GM12878 (cell line): Measurements from ENCODE around the gene TMEM94. TPM values are rescaled to one million over a fixed set of nuclear protein-coding genes. Genes with fewer than 3 reads are reported as not detected.

ENCODE experiments used
- ATAC-seq: fragments of 200-7000 bp; cut with Tn5 transposase; 3 replicates; pipeline ENCODE4 v1.9.1; 2020; ENCODE audit warnings: mild to moderate bottlenecking, moderate library complexity
- BruUV-seq: library from RNA; stranded (reverse); fragments of 400-500 nt; replicated peaks from 2 replicates; lab custom pipeline; 2021; lab: Mats Ljungman, UMichigan
- CTCF ChIA-PET: fragments of 300-600 bp; sonication (Branson Sonifier 250); formaldehyde crosslinking; extraction: SDS; loops from one replicate; lab custom pipeline; 2021; ENCODE audit warnings: inconsistent platforms; lab: Yijun Ruan, JAX
- POLR2A ChIA-PET: fragments of 350-600 bp; formaldehyde crosslinking; extraction: SDS; loops from one replicate; lab custom pipeline; 2021; ENCODE audit warnings: inconsistent platforms; lab: Charles Lee
- RAD21 ChIA-PET: fragments of 300-600 bp; sonication (Branson Sonifier 250); formaldehyde crosslinking; loops from one replicate; lab custom pipeline; 2023; ENCODE audit warnings: antibody characterized with exemption; ENCODE audit not compliant: unreplicated experiment; lab: Charles Lee
- SMC1A ChIA-PET: fragments of 300-600 bp; sonication (Branson Sonifier 250); formaldehyde crosslinking; loops from one replicate; lab custom pipeline; 2023; ENCODE audit not compliant: unreplicated experiment, uncharacterized antibody; lab: Charles Lee
- DNase-seq: peaks from one replicate; pipeline ENCODE4 v3.0.0-alpha.2; 2011; ENCODE audit warnings: low read depth, low spot score
- FAIRE-seq: peaks from 3 replicates; lab custom pipeline; 2011; peaks lifted over from hg19 to GRCh38; lab: Jason Lieb, UNC
- H2AFZ ChIP-seq: 2 replicates; pipeline ENCODE4 v1.6.0; 2011; ENCODE audit warnings: low read depth, low read length, control low read depth; ENCODE audit not compliant: control insufficient read depth
- H3K27ac ChIP-seq: 2 replicates; pipeline ENCODE4 v1.5.1; 2011; ENCODE audit warnings: control low read depth; ENCODE audit not compliant: control insufficient read depth, insufficient read depth
- H3K27me3 ChIP-seq, 2 experiments: replicated peaks in 1 of 2; 2 replicates each; pipeline versions ENCODE4 v1.6.0 to v1.6.1; 2011; ENCODE audit warnings: low read length in 1 of 2; ENCODE audit not compliant: control insufficient read depth in 2 of 2, insufficient read depth in 2 of 2
- H3K36me3 ChIP-seq, 2 experiments: 2 replicates each; pipeline ENCODE4 v1.5.1; 2011; ENCODE audit warnings: low read length in 1 of 2; ENCODE audit not compliant: control insufficient read depth in 2 of 2, insufficient read depth in 2 of 2
- H3K4me1 ChIP-seq: 2 replicates; pipeline ENCODE4 v1.6.1; 2011; ENCODE audit warnings: mild to moderate bottlenecking, low read length, moderate library complexity, mixed read lengths; ENCODE audit not compliant: control insufficient read depth, insufficient read depth
- H3K4me2 ChIP-seq: 2 replicates; pipeline ENCODE4 v1.6.0; 2011; ENCODE audit warnings: control low read depth; ENCODE audit not compliant: control insufficient read depth, insufficient read depth
- H3K4me3 ChIP-seq: fragments of 200-600 bp; sonication (generic); 2 replicates; pipeline ENCODE4 v1.5.1; 2016
- H3K79me2 ChIP-seq: 2 replicates; pipeline ENCODE4 v1.6.0; 2011; ENCODE audit warnings: low read length; ENCODE audit not compliant: control insufficient read depth, insufficient read depth
- H3K9ac ChIP-seq: 2 replicates; pipeline ENCODE4 v1.8.0; 2011; ENCODE audit warnings: low read length, control low read depth, mixed read lengths; ENCODE audit not compliant: control insufficient read depth, insufficient read depth
- H3K9me3 ChIP-seq: replicated peaks from 3 replicates; pipeline ENCODE4 v1.5.1; 2011; ENCODE audit warnings: mild to moderate bottlenecking, low read length; ENCODE audit not compliant: control insufficient read depth, insufficient read depth
- H4K20me1 ChIP-seq: 2 replicates; pipeline ENCODE4 v1.6.0; 2011; ENCODE audit not compliant: control insufficient read depth, insufficient read depth
- CBFB ChIP-seq: IDR thresholded peaks from 2 replicates; pipeline ENCODE4 v1.6.1; 2016; ENCODE audit warnings: antibody characterized with exemption, low read depth
- CHD1 ChIP-seq: IDR thresholded peaks from 2 replicates; pipeline ENCODE4 v1.6.1; 2012; ENCODE audit warnings: low read depth, low read length, improper control_type of control experiment
- HCFC1 ChIP-seq: fragments of 150-350 bp; IDR thresholded peaks from 2 replicates; pipeline ENCODE4 v1.6.1; 2014; ENCODE audit warnings: low read length
- IKZF1 ChIP-seq: fragments of 450-650 bp; conservative IDR thresholded peaks from 2 replicates; pipeline ENCODE4 v1.6.1; 2017; ENCODE audit warnings: antibody characterized with exemption, mild to moderate bottlenecking
- JUND ChIP-seq: IDR thresholded peaks from 2 replicates; pipeline ENCODE4 v1.6.1; 2012; ENCODE audit warnings: low read depth, mild to moderate bottlenecking, low read length, improper control_type of control experiment, moderate library complexity
- MTA2 ChIP-seq: fragments of 450-650 bp; IDR thresholded peaks from 2 replicates; pipeline ENCODE4 v1.6.1; 2016; ENCODE audit warnings: low read depth, mild to moderate bottlenecking, moderate library complexity
- MYB ChIP-seq: fragments of 150-350 bp; IDR thresholded peaks from 2 replicates; pipeline ENCODE4 v1.6.1; 2014; ENCODE audit warnings: mild to moderate bottlenecking, low read depth, low read length, borderline replicate concordance
- NFXL1 ChIP-seq: fragments of 450-650 bp; IDR thresholded peaks from 2 replicates; pipeline ENCODE4 v1.6.1; 2017; ENCODE audit warnings: antibody characterized with exemption, mild to moderate bottlenecking, borderline replicate concordance
- PKNOX1 ChIP-seq: fragments of 450-650 bp; IDR thresholded peaks from 2 replicates; pipeline ENCODE4 v1.6.1; 2016; ENCODE audit warnings: mild to moderate bottlenecking
- SMC3 ChIP-seq: IDR thresholded peaks from 2 replicates; pipeline ENCODE4 v1.6.1; 2011; ENCODE audit warnings: low read length, improper control_type of control experiment, borderline replicate concordance
- TCF3 ChIP-seq: IDR thresholded peaks from 2 replicates; pipeline ENCODE4 v1.6.1; 2012; ENCODE audit warnings: low read depth, mild to moderate bottlenecking, low read length, borderline replicate concordance; ENCODE audit not compliant: insufficient read depth
- ZSCAN29 ChIP-seq: fragments of 450-650 bp; IDR thresholded peaks from 2 replicates; pipeline ENCODE4 v1.6.1; 2017; ENCODE audit warnings: mild to moderate bottlenecking, moderate library complexity
- WGBS: methylation state at CpG from one replicate; pipeline ENCODE4 v1.1.6; 2016; ENCODE audit warnings: low lambda C conversion rate; ENCODE audit not compliant: insufficient replicate concordance, insufficient coverage; ENCODE audit errors: missing lambda C conversion rate; 5-methylcytosine and 5-hydroxymethylcytosine counted together
- in situ Hi-C: fragments of 300-500 bp; cut with MboI; formaldehyde crosslinking; loops from 9 replicates; pipeline ENCODE4 v1.14.3; 2018; ENCODE audit warnings: mixed read lengths
- intact Hi-C: fragments of 100-400 bp; cut with micrococcal nuclease; formaldehyde crosslinking; loops from one replicate; pipeline ENCODE4 v1.14.2; 2022; ENCODE audit not compliant: unreplicated experiment
- polyA plus RNA-seq, 11 experiments: library from polyadenylated mRNA; depleted of rRNA in 4 of 11; unstranded in 6 of 11; stranded (reverse) in 5 of 11; fragments of >200 nt; fragmentation: Nextera tagmentation in 4 of 11; fragmentation: Illumina TruSeq in 1 of 11; extraction: Ambion mirVana in 4 of 11; extraction: Trizol in 1 of 11; gene quantifications; 1 replicate in 1 of 11; 2 replicates in 10 of 11; pipeline versions ENCODE4 v1.2.1 to v1.2.3, GENCODE V29; 2011 to 2016; ENCODE audit warnings: inconsistent platforms in 2 of 11, missing spikeins in 2 of 11, low read depth in 1 of 11
- total RNA-seq, 4 experiments: library from RNA; depleted of rRNA in 3 of 4; stranded (reverse); fragments of >200 nt in 3 of 4; fragmentation: Illumina TruSeq in 1 of 4; extraction: Trizol in 1 of 4; gene quantifications; 2 replicates each; pipeline versions ENCODE4 v1.2.1 to v1.2.3, GENCODE V29; 2013 to 2021
- TF ChIP-seq, protein P1 (sequence below): fragments of 450-650 bp; conservative IDR thresholded peaks from 2 replicates; pipeline ENCODE4 v1.6.1; 2017; ENCODE audit warnings: mild to moderate bottlenecking, moderate library complexity

Gene TMEM94
- total and polyA plus RNA-seq, 10 of the 15 experiments (the other 5 are each of a cell fraction or from before 2014, with no cell fraction given) = 0.31 to 70.7 (median 24.4) TPM

DNA sequence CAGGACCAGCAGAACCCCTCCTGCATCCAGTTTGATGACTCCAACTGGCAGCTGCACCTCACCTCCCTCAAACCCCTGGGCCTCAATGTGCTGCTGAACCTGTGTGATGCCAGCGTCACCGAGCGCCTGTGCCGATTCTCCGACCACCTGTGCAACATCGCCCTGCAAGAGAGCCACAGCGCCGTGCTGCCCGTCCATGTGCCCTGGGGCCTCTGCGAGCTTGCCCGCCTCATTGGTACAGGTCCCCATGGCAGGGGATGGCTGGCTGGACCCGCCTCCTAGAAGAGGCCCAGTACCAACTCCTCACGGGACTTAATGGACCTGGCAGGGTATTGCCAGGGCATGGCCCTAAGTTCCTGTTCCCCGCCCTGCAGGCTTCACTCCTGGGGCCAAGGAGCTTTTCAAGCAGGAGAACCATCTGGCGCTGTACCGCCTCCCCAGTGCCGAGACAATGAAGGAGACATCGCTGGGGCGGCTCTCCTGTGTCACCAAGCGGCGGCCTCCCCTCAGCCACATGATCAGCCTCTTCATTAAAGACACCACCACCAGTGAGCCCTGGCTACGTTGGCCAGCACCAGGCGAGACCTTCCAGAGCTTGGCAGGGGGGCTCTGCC, 36.2 kb downstream of the TMEM94 start:
- in situ Hi-C loops = no loop called here
- H3K79me2 ChIP-seq = no peaks in the 10 kb centered on the region
- ChIA-PET RAD21 (interaction anchor here (0.5 kb wide), 1 partner anchor 65 kb away, joined by 5 read pairs; no protein-coding TSS in a partner anchor), SMC1A (no interaction called here), CTCF (no interaction called here), POLR2A (no interaction called here)
- H3K9me3 ChIP-seq = no peaks in the 10 kb centered on the region
- no peak for TF ChIP-seq PKNOX1
- no peak for TF ChIP-seq CBFB
- TF ChIP-seq MTA2 = no peak
- TF ChIP-seq IKZF1 = no peak
- no peak for TF ChIP-seq TCF3
- TF ChIP-seq JUND = no peak
- TF ChIP-seq ZSCAN29 = no peak
- TF ChIP-seq NFXL1 = no peak
- TF ChIP-seq, protein P1, sequence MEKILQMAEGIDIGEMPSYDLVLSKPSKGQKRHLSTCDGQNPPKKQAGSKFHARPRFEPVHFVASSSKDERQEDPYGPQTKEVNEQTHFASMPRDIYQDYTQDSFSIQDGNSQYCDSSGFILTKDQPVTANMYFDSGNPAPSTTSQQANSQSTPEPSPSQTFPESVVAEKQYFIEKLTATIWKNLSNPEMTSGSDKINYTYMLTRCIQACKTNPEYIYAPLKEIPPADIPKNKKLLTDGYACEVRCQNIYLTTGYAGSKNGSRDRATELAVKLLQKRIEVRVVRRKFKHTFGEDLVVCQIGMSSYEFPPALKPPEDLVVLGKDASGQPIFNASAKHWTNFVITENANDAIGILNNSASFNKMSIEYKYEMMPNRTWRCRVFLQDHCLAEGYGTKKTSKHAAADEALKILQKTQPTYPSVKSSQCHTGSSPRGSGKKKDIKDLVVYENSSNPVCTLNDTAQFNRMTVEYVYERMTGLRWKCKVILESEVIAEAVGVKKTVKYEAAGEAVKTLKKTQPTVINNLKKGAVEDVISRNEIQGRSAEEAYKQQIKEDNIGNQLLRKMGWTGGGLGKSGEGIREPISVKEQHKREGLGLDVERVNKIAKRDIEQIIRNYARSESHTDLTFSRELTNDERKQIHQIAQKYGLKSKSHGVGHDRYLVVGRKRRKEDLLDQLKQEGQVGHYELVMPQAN = no peak
- no peak for TF ChIP-seq SMC3
- TF ChIP-seq MYB = no peak
- TF ChIP-seq CHD1 = no peak
- no peak for TF ChIP-seq HCFC1
- DNase-seq (no peak), ATAC-seq (no peak), FAIRE-seq (no peak)
- WGBS = 87% methylated on average over 23 of the region's 23 CpGs
- H4K20me1 ChIP-seq = no peaks in the 10 kb centered on the region
- H3K4me1 ChIP-seq = peaks cover 6% of the 10 kb centered on the region
- no peak overlapping the region for H3K9ac ChIP-seq
- H3K4me2 ChIP-seq = no peak overlapping the region
- H3K36me3 ChIP-seq = peaks cover 7 to 15% of the 10 kb centered on the region in 2 experiments; a peak in 3 of 4 replicates
- intact Hi-C loops = no loop called here
- no peak overlapping the region for H3K4me3 ChIP-seq
- no peak overlapping the region for H2AFZ ChIP-seq
- TSS peak; percentile 41 for BruUV-seq
- H3K27ac ChIP-seq = no peak overlapping the region
- H3K27me3 ChIP-seq = no peaks in the 10 kb centered on the region
